Fibroblast of the aortic adventitia (primary cell): ENCODE measurements around the gene TEDC2. TPM values are rescaled to one million over a fixed set of nuclear protein-coding genes. Genes with fewer than 3 reads are reported as not detected.
A peak's percentile ranks its signal among the peaks of the same experiment; 100 is the strongest.

Experiments
- DNase-seq: peaks from one replicate; pipeline ENCODE4 v3.0.0-alpha.2; 2010; ENCODE audit warnings: low read depth
- H3K4me3 ChIP-seq: 2 replicates; pipeline ENCODE4 v1.5.1; 2011; ENCODE audit warnings: low read depth, mild to moderate bottlenecking, control low read depth, low read length, moderate library complexity
- CTCF ChIP-seq: IDR thresholded peaks from 2 replicates; pipeline ENCODE4 v1.5.1; 2011; ENCODE audit warnings: mild to moderate bottlenecking, low read length, control low read depth, inconsistent platforms; ENCODE audit not compliant: insufficient read depth
- total RNA-seq: library from RNA; depleted of rRNA; stranded (reverse); fragments of >200 nt; gene quantifications from 2 replicates; pipeline ENCODE4 v1.2.3, GENCODE V29; 2012; ENCODE audit warnings: low replicate concordance

The TEDC2 gene
- total RNA-seq, 1 donor = 11.7 TPM

- H3K4me3 ChIP-seq = no peak overlapping the region
- peak; percentile 98 for TF ChIP-seq CTCF
- peak; percentile 79 for DNase-seq
These were observed 41.2 kb downstream of the TEDC2 start for GRCh38 chr16:2500918-2501750.

- no peak for TF ChIP-seq CTCF
- no peak for DNase-seq
These were observed 42.3 kb downstream of the TEDC2 start for GRCh38 chr16:2501946-2502895.

GRCh38 chr16:2505695-2506094 is 45.8 kb downstream of the TEDC2 start:
- TF ChIP-seq CTCF = no peak
- no peak for DNase-seq
- H3K4me3 ChIP-seq = no peak overlapping the region

More at GRCh38 chr16:2501946-2502895, 42.3 kb downstream of the TEDC2 start:
- no peak overlapping the region for H3K4me3 ChIP-seq

GRCh38 chr16:2507052-2507659 is 47.2 kb downstream of the TEDC2 start:
- TF ChIP-seq CTCF = no peak
- no peak overlapping the region for H3K4me3 ChIP-seq
- DNase-seq = no peak

GRCh38 chr16:2507665-2508064 is 47.8 kb downstream of the TEDC2 start:
- no peak for TF ChIP-seq CTCF
- H3K4me3 ChIP-seq = no peak overlapping the region
- no peak for DNase-seq

GRCh38 chr16:2508722-2509400 is 49.0 kb downstream of the TEDC2 start:
- no peak for TF ChIP-seq CTCF
- H3K4me3 ChIP-seq = no peak overlapping the region

More at GRCh38 chr16:2508722-2509400, 49.0 kb downstream of the TEDC2 start:
- no peak for DNase-seq
